HepG2 (cell line): ENCODE measurements around the gene SNX9.

Experiments
- EHMT2 ChIP-seq: fragments of 200-600 bp; sonication (generic); IDR thresholded peaks from 2 replicates; pipeline ENCODE4 v1.7.0; 2017; ENCODE audit warnings: antibody characterized with exemption, low read depth, low read length, borderline replicate concordance
- MZF1 ChIP-seq: sonication (generic); formaldehyde crosslinking; IDR thresholded peaks from 2 replicates; pipeline ENCODE4 v1.8.1; 2023; ENCODE audit warnings: mild to moderate bottlenecking, missing genetic modification reagents, borderline replicate concordance
- NAIF1 ChIP-seq: sonication (generic); formaldehyde crosslinking; IDR thresholded peaks from 2 replicates; pipeline ENCODE4 v1.5.0; 2020; ENCODE audit warnings: mild to moderate bottlenecking, missing genetic modification reagents, borderline replicate concordance
- POLR2A ChIP-seq, 2 experiments: IDR thresholded peaks; 2 replicates each; pipeline ENCODE4 v1.6.1; 2011; ENCODE audit warnings: low read depth in 2 of 2, low read length in 2 of 2, mild to moderate bottlenecking in 1 of 2, moderate library complexity in 1 of 2; ENCODE audit not compliant: insufficient read depth in 1 of 2
- RAD21 ChIP-seq: fragments of 450-650 bp; formaldehyde crosslinking; IDR thresholded peaks from 2 replicates; pipeline ENCODE4 v1.5.0; 2020; ENCODE audit warnings: mild to moderate bottlenecking
- RAD51 ChIP-seq: fragments of 450-650 bp; IDR thresholded peaks from 2 replicates; pipeline ENCODE4 v1.6.1; 2016; ENCODE audit warnings: borderline replicate concordance
- SRSF9 ChIP-seq: fragments of 200-400 bp; formaldehyde crosslinking; IDR thresholded peaks from 2 replicates; pipeline ENCODE4 v1.6.1; 2018; ENCODE audit warnings: borderline replicate concordance, mild to moderate bottlenecking, low read depth, low read length; ENCODE audit not compliant: insufficient read depth, poor library complexity, severe bottlenecking
- ZNF224 ChIP-seq: sonication (generic); formaldehyde crosslinking; IDR thresholded peaks from 2 replicates; pipeline ENCODE4 v1.5.0; 2020; ENCODE audit warnings: mild to moderate bottlenecking, missing genetic modification reagents
- TF ChIP-seq, protein P1 (sequence below): sonication (generic); formaldehyde crosslinking; conservative IDR thresholded peaks from 2 replicates; pipeline ENCODE4 v1.5.0; 2020; ENCODE audit warnings: missing genetic modification reagents
- TF ChIP-seq, protein P2 (sequence below): sonication (generic); formaldehyde crosslinking; IDR thresholded peaks from 2 replicates; pipeline ENCODE4 v1.4.0; 2020; ENCODE audit warnings: missing genetic modification reagents

DNA sequence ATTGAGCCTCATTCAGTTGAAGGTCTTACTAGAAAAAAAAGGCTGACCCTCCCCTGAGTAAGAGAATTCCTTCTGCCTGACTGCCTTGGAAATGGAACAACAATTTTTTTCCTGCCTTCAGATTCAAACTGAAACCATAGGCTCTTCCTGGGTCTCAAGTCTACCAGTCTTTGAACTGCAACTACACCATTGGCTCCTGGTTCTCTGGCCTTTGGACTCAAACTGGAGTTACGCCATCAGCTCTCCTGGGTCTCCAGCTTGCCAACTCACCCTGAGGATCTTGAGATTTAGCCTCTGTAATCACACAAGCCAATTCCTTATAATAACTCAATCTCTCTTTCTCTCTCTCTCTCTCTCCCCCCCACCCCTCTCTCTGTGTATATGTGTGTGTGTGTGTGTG, 36.0 kb upstream of the SNX9 start:
- TF ChIP-seq POLR2A (IDR thresholded peaks at IDR 0.05; ENCODE audit: insufficient read depth in 1 of 2, low read depth in 2 of 2, low read length in 2 of 2) (no peak), RAD21 (no peak), SRSF9 (no peak), NAIF1 (no peak), MZF1 (CRISPR knock-in tag) (no peak), EHMT2 (peak; percentile 44; the same call in 1 of the 2 replicates), ZNF224 (CRISPR knock-in tag) (no peak), RAD51 (no peak)
- TF ChIP-seq, protein P1, sequence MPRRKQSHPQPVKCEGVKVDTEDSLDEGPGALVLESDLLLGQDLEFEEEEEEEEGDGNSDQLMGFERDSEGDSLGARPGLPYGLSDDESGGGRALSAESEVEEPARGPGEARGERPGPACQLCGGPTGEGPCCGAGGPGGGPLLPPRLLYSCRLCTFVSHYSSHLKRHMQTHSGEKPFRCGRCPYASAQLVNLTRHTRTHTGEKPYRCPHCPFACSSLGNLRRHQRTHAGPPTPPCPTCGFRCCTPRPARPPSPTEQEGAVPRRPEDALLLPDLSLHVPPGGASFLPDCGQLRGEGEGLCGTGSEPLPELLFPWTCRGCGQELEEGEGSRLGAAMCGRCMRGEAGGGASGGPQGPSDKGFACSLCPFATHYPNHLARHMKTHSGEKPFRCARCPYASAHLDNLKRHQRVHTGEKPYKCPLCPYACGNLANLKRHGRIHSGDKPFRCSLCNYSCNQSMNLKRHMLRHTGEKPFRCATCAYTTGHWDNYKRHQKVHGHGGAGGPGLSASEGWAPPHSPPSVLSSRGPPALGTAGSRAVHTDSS (CRISPR knock-in tag): no peak
- TF ChIP-seq, protein P2, sequence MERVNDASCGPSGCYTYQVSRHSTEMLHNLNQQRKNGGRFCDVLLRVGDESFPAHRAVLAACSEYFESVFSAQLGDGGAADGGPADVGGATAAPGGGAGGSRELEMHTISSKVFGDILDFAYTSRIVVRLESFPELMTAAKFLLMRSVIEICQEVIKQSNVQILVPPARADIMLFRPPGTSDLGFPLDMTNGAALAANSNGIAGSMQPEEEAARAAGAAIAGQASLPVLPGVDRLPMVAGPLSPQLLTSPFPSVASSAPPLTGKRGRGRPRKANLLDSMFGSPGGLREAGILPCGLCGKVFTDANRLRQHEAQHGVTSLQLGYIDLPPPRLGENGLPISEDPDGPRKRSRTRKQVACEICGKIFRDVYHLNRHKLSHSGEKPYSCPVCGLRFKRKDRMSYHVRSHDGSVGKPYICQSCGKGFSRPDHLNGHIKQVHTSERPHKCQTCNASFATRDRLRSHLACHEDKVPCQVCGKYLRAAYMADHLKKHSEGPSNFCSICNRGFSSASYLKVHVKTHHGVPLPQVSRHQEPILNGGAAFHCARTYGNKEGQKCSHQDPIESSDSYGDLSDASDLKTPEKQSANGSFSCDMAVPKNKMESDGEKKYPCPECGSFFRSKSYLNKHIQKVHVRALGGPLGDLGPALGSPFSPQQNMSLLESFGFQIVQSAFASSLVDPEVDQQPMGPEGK (CRISPR knock-in tag): no peak
